ENCODE results near the gene RIN1.

The RIN1 gene

DNA sequence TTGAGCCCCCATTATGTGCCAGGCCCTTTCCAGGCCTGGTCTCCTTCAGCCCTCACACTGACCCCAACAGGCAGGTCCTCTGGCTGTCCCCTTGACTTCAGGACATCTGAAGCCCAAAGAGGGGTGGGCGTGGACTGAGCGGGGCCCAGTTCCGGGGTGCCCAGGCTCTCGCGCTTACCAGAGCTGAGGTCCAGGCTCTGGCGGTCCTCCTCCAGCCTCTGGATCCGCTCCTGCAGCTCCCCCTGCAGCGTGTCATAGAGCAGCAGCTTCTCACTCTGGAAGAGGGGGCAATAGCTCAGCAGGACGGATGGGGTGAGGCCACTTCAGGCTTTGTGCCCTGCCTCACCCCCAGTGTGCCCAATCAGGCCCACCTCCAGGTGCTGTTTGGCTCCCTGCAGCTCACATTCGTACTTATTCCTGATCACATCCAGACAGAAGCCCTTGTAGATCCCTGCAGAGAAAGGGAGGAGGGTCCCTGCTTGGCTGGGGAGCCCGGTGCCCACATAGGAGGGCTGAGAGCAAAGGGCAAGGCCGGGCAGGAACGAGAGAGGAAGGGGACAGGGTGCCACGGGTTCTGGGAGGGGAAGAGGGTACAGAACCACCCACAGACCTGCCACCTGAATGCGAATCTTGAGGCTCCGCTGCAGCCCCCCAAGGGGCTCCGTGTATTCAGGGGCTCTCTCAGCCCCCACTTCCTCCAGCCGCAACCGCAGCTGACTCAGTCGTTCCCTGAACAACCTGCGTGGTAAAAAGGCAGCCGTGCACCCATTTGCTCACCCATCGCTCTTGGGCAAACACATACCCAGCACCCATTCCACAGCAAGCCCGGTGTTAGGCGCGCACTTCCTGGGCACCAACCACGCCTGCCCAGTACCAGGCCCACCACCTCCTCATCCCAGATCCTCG lies 4.6 kb upstream of the RIN1 start:
- Histone ChIP-seq H3K27me3 (replicated peaks; ENCODE audit: control insufficient read depth, insufficient read depth, low read length, poor library complexity, severe bottlenecking) (no peaks in the 10 kb centered on the region), H3K36me3 (ENCODE audit: control insufficient read depth, insufficient read depth, low read length) (peaks cover 41% of the 10 kb centered on the region), H3K4me1 (ENCODE audit: control insufficient read depth, insufficient read depth, low read length, poor library complexity, severe bottlenecking) (peaks cover 28% of the 10 kb centered on the region), H3K9me3 (ENCODE audit: control insufficient read depth, low read length) (no peaks in the 10 kb centered on the region), H3K4me3 (ENCODE audit: insufficient read depth, low read depth, low read length, poor library complexity, severe bottlenecking) (no peak overlapping the region), H3K27ac (ENCODE audit: insufficient read depth, low read length, poor library complexity, severe bottlenecking) (no peak overlapping the region)
- no peak for DNase-seq

DNA sequence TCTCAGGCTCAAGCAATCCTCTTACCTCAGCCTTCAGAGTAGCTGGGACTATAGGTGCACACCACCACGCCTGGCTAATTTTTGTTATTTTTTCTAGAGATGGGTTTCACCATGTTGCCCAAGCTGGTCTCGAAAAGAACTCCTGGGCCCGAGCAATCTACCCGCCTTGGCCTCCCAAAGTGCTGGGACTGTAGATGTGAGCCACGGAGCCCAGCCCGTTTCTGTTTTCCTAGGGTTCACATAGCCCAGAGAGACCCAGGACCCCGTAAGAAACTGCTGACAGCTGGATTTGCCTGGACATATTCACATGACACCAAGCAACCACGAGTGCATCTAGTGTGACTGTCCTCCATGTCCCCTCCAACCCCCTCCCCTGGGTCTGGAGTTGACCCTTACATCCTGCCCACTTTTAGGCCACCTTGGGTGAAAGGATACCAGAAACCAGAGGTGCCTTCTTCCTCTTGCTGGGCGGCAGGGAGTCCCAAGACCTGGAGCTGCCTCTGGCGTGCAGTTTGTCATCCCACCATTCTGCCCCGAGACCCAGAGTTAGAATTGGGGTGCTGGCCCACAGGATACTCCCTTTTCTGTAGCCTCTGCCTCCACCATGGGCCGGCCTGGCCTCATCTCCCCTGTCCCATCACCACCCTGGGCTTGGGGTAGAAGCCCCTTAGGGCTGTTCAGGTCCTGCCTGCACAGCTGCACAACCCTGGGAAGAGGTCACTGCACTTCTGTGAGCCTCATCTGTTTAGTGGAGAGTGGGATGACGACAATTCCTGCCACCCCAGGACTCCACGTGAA lies 3.7 kb upstream of the RIN1 start:
- Histone ChIP-seq H3K4me1 (ENCODE audit: control insufficient read depth, insufficient read depth, low read length, poor library complexity, severe bottlenecking) (peaks cover 25% of the 10 kb centered on the region), H3K27me3 (replicated peaks; ENCODE audit: control insufficient read depth, insufficient read depth, low read length, poor library complexity, severe bottlenecking) (no peaks in the 10 kb centered on the region), H3K4me3 (ENCODE audit: insufficient read depth, low read depth, low read length, poor library complexity, severe bottlenecking) (no peak overlapping the region), H3K36me3 (ENCODE audit: control insufficient read depth, insufficient read depth, low read length) (peaks cover 41% of the 10 kb centered on the region), H3K27ac (ENCODE audit: insufficient read depth, low read length, poor library complexity, severe bottlenecking) (no peak overlapping the region), H3K9me3 (ENCODE audit: control insufficient read depth, low read length) (no peaks in the 10 kb centered on the region)
- no peak for DNase-seq

DNA sequence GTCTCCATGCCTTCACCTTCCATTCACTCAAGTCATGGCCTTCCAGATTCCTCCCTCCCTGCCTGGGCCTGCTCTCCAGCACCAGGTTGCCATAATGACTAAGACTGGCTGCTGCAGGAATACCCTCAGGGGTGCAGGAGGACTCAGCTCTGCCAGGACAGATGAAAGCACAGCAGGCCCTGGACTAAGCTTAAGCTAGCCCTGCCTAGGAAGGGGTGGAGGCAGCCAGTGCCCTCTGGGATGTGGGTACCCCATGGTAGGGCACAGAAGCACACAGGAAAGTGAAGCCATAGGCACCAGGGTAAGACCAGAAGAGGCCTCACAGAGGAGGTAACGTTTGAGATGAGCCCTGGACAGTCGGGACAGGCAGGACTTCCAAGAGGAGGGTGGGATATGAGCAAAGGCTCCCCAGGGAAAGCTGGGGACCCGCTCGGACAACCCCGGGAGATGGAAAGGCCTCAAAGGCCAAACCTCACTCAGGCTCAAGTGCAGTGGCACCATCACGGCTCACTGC lies 3.0 kb upstream of the RIN1 start:
- no peak for DNase-seq
- H3K9me3 ChIP-seq (ENCODE audit: control insufficient read depth, low read length) = no peaks in the 10 kb centered on the region
- H3K36me3 ChIP-seq (ENCODE audit: control insufficient read depth, insufficient read depth, low read length) = peaks cover 41% of the 10 kb centered on the region
- H3K27me3 ChIP-seq (replicated peaks; ENCODE audit: control insufficient read depth, insufficient read depth, low read length, poor library complexity, severe bottlenecking) = no peaks in the 10 kb centered on the region
- H3K27ac ChIP-seq (ENCODE audit: insufficient read depth, low read length, poor library complexity, severe bottlenecking) = no peak overlapping the region
- peaks cover 22% of the 10 kb centered on the region for H3K4me1 ChIP-seq (ENCODE audit: control insufficient read depth, insufficient read depth, low read length, poor library complexity, severe bottlenecking)
- H3K4me3 ChIP-seq (ENCODE audit: insufficient read depth, low read depth, low read length, poor library complexity, severe bottlenecking) = no peak overlapping the region

DNA sequence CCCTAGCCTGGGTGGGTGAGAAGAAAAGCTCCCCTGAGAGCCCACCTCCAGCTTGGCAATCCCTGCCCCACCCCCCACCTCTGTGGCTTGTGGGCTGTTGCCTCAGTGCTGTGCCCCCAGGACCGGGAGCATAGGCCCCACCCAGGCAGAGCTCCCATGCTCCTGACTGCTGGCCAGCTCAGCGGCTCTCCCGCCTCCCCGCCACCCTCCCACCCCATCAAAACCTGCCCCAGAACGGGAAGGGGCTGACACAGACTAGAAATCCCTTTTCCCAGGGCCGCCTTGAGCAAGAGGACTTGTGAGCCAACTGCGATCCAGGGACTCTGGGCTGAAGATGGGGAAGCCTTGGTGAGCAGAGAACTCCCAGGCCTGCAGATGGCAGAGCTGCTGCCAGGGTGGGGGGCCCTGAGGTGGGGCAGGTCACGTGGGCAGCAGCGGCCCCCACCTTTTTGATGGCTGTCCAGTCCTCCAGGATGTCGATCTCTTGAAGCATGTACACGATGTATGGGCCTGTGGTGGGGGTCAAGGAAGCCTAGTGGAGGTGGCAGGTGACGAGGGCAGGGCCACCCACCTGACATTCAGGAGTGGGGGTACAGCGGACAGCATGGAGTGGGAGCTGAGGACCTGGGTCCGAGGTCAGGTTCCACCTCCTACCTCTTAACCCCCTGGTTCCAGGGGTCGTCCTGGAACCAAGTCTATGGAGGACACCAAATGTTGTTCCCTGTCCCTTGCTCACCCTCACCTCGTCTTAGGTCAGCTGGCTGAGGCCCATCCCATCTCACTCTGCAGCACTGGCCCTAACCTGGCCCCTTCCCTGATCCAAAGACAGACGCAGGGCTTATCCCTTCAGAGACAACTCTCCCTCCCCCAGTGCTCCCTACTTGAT lies 2.3 kb upstream of the RIN1 start:
- H3K27ac ChIP-seq (ENCODE audit: insufficient read depth, low read length, poor library complexity, severe bottlenecking) = no peak overlapping the region
- no peaks in the 10 kb centered on the region for H3K27me3 ChIP-seq (replicated peaks; ENCODE audit: control insufficient read depth, insufficient read depth, low read length, poor library complexity, severe bottlenecking)
- peaks cover 41% of the 10 kb centered on the region for H3K36me3 ChIP-seq (ENCODE audit: control insufficient read depth, insufficient read depth, low read length)
- DNase-seq = no peak
- H3K9me3 ChIP-seq (ENCODE audit: control insufficient read depth, low read length) = no peaks in the 10 kb centered on the region
- H3K4me1 ChIP-seq (ENCODE audit: control insufficient read depth, insufficient read depth, low read length, poor library complexity, severe bottlenecking) = peaks cover 17% of the 10 kb centered on the region
- H3K4me3 ChIP-seq (ENCODE audit: insufficient read depth, low read depth, low read length, poor library complexity, severe bottlenecking) = no peak overlapping the region

DNA sequence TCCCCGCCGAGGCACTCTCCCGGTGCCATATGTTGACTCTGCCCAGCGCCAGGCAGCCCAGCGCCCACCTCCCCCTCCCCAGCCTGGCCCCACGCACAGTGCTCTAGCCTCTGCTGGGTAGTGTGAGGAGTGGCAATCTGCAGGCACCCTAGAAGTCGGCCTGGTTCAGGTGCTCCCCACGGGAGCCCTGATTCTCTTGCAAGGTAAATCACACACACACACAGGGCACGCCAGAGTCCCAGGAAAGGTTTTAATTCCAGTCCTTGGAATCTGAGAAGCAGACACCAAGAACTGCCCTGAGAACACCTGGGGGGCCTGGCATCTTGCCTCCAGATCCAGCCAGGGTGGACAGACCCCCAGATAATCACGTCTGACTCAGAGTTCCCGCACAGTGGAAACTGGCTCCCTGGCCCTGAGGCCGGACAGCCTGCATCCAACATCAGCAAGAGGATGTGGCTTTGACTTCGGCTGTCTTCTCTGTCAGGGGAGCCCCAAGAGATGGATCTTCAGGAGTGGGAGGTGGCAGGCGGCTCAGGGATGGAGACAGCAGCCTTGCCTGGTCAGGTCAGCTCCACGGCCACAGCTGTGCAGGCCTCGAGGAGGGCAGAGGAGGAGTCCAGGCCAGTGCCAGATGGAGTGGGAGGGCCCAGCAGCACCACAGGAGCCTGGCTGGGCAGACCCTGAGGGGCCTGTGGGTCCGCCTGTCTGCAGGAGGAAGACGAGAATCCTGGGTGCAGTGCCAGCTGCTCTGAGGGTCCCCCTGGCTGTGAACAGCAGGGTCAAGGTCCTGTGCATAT lies 1.1 kb upstream of the RIN1 start:
- Histone ChIP-seq H3K27ac (ENCODE audit: insufficient read depth, low read length, poor library complexity, severe bottlenecking) (peak overlapping the region; percentile 17), H3K9me3 (ENCODE audit: control insufficient read depth, low read length) (no peaks in the 10 kb centered on the region), H3K4me1 (ENCODE audit: control insufficient read depth, insufficient read depth, low read length, poor library complexity, severe bottlenecking) (peaks cover 17% of the 10 kb centered on the region), H3K36me3 (ENCODE audit: control insufficient read depth, insufficient read depth, low read length) (peaks cover 41% of the 10 kb centered on the region), H3K27me3 (replicated peaks; ENCODE audit: control insufficient read depth, insufficient read depth, low read length, poor library complexity, severe bottlenecking) (no peaks in the 10 kb centered on the region), H3K4me3 (ENCODE audit: insufficient read depth, low read depth, low read length, poor library complexity, severe bottlenecking) (no peak overlapping the region)
- DNase-seq = no peak

DNA sequence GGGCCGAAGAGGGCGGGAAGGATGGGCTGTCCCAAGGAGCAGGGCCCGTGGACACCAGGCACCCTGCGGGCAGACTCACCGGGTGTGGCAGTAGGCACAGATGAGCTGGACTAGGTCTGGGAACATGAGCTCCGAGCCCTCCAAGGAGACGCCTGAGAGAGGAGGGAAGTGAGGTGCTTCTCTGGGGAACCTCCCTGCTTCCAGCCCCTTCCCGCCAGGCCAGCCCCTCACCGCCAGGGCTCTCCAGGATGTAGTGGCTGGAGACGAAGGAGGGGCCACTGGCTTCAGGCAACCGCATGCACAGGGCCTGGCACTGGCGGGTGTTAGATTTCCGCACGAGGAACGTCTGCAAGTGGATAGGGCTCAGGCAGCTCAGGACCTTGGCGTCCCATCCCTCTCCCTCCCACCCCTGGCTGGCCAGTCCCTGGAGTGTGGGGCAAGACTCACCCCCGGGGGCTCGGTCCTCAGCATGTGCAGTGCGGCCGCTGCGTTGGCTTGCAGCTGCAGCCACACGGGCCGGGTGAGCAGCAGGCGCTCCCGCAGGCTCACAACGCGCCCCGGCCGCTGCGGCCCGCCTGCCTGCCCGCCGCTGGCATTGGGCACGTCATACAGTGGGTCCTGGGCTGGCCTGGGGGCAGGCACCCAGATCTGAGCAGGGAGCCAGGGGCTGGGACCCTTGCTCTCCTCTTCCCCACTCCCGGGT lies 552 bp downstream of the RIN1 start:
- no peak for DNase-seq
- Histone ChIP-seq H3K27ac (ENCODE audit: insufficient read depth, low read length, poor library complexity, severe bottlenecking) (peak overlapping the region; percentile 53), H3K4me3 (ENCODE audit: insufficient read depth, low read depth, low read length, poor library complexity, severe bottlenecking) (peak overlapping the region; percentile 62), H3K9me3 (ENCODE audit: control insufficient read depth, low read length) (no peaks in the 10 kb centered on the region), H3K36me3 (ENCODE audit: control insufficient read depth, insufficient read depth, low read length) (peaks cover 26% of the 10 kb centered on the region), H3K27me3 (replicated peaks; ENCODE audit: control insufficient read depth, insufficient read depth, low read length, poor library complexity, severe bottlenecking) (no peaks in the 10 kb centered on the region), H3K4me1 (ENCODE audit: control insufficient read depth, insufficient read depth, low read length, poor library complexity, severe bottlenecking) (peaks cover 17% of the 10 kb centered on the region)

DNA sequence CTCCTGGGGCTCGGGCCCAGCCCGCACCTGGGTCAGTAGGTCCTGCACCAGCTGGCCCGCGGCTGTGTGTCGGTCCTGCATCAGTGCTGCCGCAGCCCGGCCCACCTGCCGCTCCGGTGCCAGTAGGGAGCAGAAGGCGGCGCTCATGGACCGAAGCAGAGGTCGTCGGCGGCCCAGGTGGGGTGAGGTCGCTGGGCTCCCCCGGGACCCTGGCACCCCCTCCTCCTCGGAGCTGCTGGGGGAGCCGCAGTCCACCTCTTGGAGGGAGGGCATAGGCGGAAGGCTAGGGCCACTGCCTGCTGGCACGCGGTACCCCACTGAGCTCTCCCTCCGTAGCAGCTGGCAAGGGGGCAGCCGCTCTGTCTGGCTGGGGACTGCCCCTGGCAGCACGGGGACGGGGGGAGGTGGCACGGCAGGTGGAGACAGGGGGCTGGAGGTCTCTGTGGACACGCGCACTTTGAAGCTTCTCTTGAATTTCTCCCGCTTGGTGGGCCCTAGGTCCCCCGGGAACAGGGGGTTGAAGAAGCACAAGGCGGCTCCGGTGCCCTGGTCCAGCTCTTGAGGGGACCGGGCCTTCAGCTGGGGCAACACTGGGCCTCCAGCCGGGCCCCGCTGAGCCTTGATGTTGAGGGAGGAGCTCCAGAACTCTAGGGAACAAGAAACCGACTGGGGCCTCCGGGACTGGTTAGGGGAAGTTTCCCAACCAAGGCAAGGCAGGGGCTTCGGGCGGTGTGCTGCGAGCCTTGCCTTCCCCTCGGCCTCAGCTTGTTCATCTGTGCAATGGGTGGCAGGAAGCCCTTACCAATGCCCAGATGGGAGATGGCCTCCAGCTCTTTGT lies 1.4 kb downstream of the RIN1 start:
- H3K27ac ChIP-seq (ENCODE audit: insufficient read depth, low read length, poor library complexity, severe bottlenecking) = no peak overlapping the region
- peaks cover 18% of the 10 kb centered on the region for H3K36me3 ChIP-seq (ENCODE audit: control insufficient read depth, insufficient read depth, low read length)
- no peaks in the 10 kb centered on the region for H3K9me3 ChIP-seq (ENCODE audit: control insufficient read depth, low read length)
- no peak for DNase-seq
- H3K27me3 ChIP-seq (replicated peaks; ENCODE audit: control insufficient read depth, insufficient read depth, low read length, poor library complexity, severe bottlenecking) = no peaks in the 10 kb centered on the region
- peaks cover 17% of the 10 kb centered on the region for H3K4me1 ChIP-seq (ENCODE audit: control insufficient read depth, insufficient read depth, low read length, poor library complexity, severe bottlenecking)
- no peak overlapping the region for H3K4me3 ChIP-seq (ENCODE audit: insufficient read depth, low read depth, low read length, poor library complexity, severe bottlenecking)

DNA sequence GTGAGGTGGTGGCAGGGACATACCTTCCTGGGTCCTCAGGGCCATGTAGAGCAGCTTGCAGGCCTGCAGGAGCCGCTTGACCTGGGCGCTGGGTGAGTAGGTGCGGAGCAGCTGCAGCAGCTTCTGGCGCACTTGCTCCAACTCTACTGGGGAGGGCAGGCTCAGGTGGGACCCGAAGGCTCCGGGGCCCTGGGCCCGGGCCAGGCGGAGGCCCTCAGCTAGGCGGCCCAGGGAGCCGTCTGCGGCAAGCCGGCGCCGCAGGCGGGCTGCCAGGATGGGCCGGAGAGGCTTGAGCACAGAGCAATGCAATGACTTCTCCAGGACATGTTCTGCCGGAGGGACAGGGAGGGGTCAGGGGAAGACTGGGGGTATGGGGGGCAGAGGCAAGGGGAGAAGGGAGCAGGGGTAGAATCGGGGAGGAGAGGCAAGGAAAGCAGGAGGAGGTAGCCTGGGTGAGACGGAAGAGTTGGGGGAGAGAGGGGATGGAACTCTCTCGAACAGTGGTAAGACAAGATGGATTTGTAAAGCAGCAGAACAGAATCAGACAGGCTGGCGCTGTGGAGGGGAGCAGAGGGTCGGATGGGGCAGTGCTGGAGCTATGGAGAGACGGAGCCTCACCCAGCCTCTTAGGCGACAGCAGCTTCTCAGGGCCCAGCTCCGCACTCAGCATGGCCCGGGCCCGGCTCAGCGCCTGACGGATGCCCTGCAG lies 2.2 kb downstream of the RIN1 start:
- Histone ChIP-seq H3K27me3 (replicated peaks; ENCODE audit: control insufficient read depth, insufficient read depth, low read length, poor library complexity, severe bottlenecking) (no peaks in the 10 kb centered on the region), H3K4me3 (ENCODE audit: insufficient read depth, low read depth, low read length, poor library complexity, severe bottlenecking) (no peak overlapping the region), H3K36me3 (ENCODE audit: control insufficient read depth, insufficient read depth, low read length) (peaks cover 10% of the 10 kb centered on the region)

More for the DNA sequence above, 2.2 kb downstream of the RIN1 start:
- peaks cover 17% of the 10 kb centered on the region for H3K4me1 ChIP-seq (ENCODE audit: control insufficient read depth, insufficient read depth, low read length, poor library complexity, severe bottlenecking)
- DNase-seq = no peak
- no peaks in the 10 kb centered on the region for H3K9me3 ChIP-seq (ENCODE audit: control insufficient read depth, low read length)
- H3K27ac ChIP-seq (ENCODE audit: insufficient read depth, low read length, poor library complexity, severe bottlenecking) = no peak overlapping the region

Data from effector memory CD4-positive, alpha-beta T cell (primary cell).